Ishikawa (cell line): ENCODE data around the gene DIP2C.

Experiments used
- CEBPB ChIP-seq: IDR thresholded peaks from 2 replicates; pipeline ENCODE4 v1.6.1; 2012
- CREB1 ChIP-seq: IDR thresholded peaks from 2 replicates; pipeline ENCODE4 v1.6.1; 2012; ENCODE audit warnings: low read depth
- EGR1 ChIP-seq: IDR thresholded peaks from 2 replicates; pipeline ENCODE4 v1.6.1; 2012
- EP300 ChIP-seq: IDR thresholded peaks from 2 replicates; pipeline ENCODE4 v1.6.1; 2012; ENCODE audit warnings: borderline replicate concordance
- FOXM1 ChIP-seq: IDR thresholded peaks from 2 replicates; pipeline ENCODE4 v1.6.1; 2012; ENCODE audit warnings: low read depth, borderline replicate concordance
- NFIC ChIP-seq: IDR thresholded peaks from 2 replicates; pipeline ENCODE4 v1.6.1; 2012
- RAD21 ChIP-seq: IDR thresholded peaks from 2 replicates; pipeline ENCODE4 v1.6.1; 2012; ENCODE audit warnings: low read depth
- REST ChIP-seq: IDR thresholded peaks from 2 replicates; pipeline ENCODE4 v1.6.1; 2012; ENCODE audit warnings: low read depth, mild to moderate bottlenecking
- TAF1 ChIP-seq: IDR thresholded peaks from 2 replicates; pipeline ENCODE4 v1.6.1; 2012; ENCODE audit warnings: low read depth, mild to moderate bottlenecking
- TCF12 ChIP-seq: IDR thresholded peaks from 2 replicates; pipeline ENCODE4 v1.6.1; 2012; ENCODE audit warnings: low read depth
- TEAD4 ChIP-seq: IDR thresholded peaks from 2 replicates; pipeline ENCODE4 v1.6.1; 2012
- YY1 ChIP-seq: IDR thresholded peaks from 2 replicates; pipeline ENCODE4 v1.6.1; 2012; ENCODE audit warnings: low read depth
- ZBTB7A ChIP-seq: IDR thresholded peaks from 2 replicates; pipeline ENCODE4 v1.6.1; 2012; ENCODE audit warnings: low read depth
- TF ChIP-seq, protein P1 (sequence below): IDR thresholded peaks from 2 replicates; pipeline ENCODE4 v1.6.1; 2012
- TF ChIP-seq, protein P2 (sequence below): IDR thresholded peaks from 2 replicates; pipeline ENCODE4 v1.6.1; 2012

The DIP2C gene

GRCh38 chr10:677750-678661 lies 11.5 kb downstream of the DIP2C start:
- TF ChIP-seq FOXM1 = no peak
- TF ChIP-seq, protein P1, sequence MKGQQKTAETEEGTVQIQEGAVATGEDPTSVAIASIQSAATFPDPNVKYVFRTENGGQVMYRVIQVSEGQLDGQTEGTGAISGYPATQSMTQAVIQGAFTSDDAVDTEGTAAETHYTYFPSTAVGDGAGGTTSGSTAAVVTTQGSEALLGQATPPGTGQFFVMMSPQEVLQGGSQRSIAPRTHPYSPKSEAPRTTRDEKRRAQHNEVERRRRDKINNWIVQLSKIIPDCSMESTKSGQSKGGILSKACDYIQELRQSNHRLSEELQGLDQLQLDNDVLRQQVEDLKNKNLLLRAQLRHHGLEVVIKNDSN = no peak
- TF ChIP-seq ZBTB7A = no peak
- TF ChIP-seq REST = no peak
- no peak for TF ChIP-seq CREB1
- no peak for TF ChIP-seq TEAD4
- no peak for TF ChIP-seq RAD21
- TF ChIP-seq, protein P2, sequence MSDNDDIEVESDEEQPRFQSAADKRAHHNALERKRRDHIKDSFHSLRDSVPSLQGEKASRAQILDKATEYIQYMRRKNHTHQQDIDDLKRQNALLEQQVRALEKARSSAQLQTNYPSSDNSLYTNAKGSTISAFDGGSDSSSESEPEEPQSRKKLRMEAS = no peak
- no peak for TF ChIP-seq NFIC
- TF ChIP-seq TAF1 = no peak
- TF ChIP-seq EP300 = no peak
- no peak for TF ChIP-seq EGR1
- no peak for TF ChIP-seq TCF12
- no peak for TF ChIP-seq YY1
- no peak for TF ChIP-seq CEBPB

- TF ChIP-seq YY1 (no peak), NFIC (no peak), ZBTB7A (no peak), CREB1 (no peak), EGR1 (no peak), TEAD4 (no peak)
- TF ChIP-seq, protein P2 = no peak
- TF ChIP-seq, protein P1 = no peak
Measured at GRCh38 chr10:677038-677437, 12.4 kb downstream of the DIP2C start.

GRCh38 chr10:676178-676577 lies 13.3 kb downstream of the DIP2C start:
- TF ChIP-seq, protein P1 = no peak
- no peak for TF ChIP-seq EP300
- no peak for TF ChIP-seq EGR1
- TF ChIP-seq REST = no peak
- no peak for TF ChIP-seq RAD21
- no peak for TF ChIP-seq YY1

DNA sequence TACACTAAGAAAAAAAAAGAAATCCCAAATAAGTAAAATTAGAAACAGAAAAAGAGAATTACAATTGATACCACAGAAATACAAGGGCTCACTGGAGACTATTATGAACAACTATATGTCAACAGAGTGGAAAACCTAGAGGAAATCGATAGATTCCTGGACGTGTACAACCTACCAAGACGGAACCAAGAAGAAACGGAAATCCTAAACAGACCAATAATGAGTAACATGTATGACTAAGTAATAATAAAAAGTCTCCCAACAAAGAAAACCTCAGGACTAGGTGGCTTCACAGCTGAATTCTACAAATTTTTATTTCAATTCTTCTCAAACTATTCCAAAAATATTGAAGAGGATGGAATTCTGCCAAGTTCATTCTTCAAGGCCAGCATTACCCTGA lies 13.9 kb downstream of the DIP2C start:
- TF ChIP-seq TAF1 = no peak
- TF ChIP-seq REST = no peak
- TF ChIP-seq, protein P2 = no peak
- TF ChIP-seq TEAD4 = no peak
- TF ChIP-seq NFIC = no peak
- TF ChIP-seq RAD21 = no peak
- TF ChIP-seq ZBTB7A = no peak
- TF ChIP-seq CREB1 = no peak
- TF ChIP-seq, protein P1 = no peak
- TF ChIP-seq YY1 = no peak
- TF ChIP-seq EGR1 = no peak
- no peak for TF ChIP-seq TCF12
- TF ChIP-seq EP300 = no peak
- TF ChIP-seq CEBPB = no peak
